Measurements from ENCODE around the gene PEPD. TPM values are rescaled to one million over a fixed set of nuclear protein-coding genes. Genes with fewer than 3 reads are reported as not detected.

PEPD gene
- total RNA-seq, 1 donor from 2014 or later = 27.3 TPM

DNA sequence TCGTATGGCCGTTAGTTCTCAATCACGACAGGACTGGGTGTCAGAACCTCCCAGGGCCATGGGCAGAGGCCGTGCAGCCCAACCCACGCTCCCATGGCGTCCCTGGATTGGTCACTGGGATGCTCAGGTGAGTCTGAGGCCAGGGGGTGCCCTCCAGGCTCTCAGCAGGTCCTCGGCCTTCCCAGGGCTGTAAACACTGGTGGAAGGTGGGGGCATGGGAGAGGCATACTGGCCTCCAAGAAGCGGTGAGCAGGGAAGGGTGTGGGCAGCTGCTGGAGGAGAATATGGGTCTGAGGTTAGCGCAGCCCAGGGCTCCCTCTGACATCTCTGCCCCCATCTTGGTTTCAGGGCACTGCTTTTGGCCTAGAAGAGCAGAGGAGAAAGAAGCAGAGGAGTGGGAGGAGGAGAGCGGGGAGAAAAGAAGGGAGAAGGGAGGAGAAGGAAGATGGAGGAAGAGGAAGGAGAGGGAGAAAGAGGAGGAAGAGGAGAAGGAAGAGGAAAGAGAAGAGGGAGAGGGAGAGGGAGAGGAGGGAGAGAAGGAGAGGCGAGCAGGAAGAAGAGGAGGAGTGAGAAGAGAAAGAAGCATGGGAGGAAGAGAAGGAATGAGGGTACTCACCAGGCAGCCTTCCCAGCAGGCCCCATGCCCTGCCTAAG lies 85.8 kb downstream of the PEPD start:
- ATAC-seq (no peak), DNase-seq (no peak)
- intact Hi-C loops (cut with micrococcal nuclease) = no loop called here

DNA sequence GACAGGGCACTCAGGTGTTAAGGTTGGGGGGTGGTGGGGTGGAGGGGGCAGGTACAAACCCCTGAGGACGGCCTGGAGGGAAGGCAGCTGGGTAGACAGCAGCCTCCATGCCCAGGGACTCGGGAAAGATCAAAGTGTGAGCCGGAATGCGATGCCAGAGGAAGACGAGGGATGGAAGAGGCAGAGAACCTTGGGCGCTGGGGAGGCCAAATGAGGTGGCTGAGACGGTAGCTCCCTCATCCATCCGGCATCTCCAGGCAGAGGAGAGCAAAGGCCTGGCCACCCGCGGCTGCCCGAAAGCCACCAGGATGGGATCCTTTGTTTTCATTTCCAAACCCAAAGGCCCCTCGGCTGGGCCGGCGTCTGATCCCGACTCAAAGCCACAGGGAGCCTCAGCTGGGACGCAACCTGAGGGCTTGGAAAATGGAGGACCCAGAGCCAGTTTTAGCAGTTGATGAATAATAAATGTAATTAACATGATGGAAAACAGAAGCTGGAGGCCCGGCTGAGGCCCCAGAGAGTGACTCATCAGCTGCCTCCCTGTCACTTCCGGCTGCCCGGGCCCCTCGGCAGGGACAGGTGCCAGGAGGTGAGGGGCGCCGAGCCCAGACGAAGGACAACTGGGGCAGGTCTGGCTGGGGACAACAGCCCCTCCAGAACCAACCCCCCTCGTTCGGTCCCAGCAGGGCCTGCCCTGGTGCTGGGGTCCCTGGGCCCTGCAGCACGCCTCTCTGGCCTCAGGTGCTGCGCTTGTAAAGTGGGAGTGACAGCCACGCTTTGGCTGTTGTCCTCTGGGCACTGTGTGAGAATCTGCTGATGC lies 86.5 kb downstream of the PEPD start:
- ATAC-seq (no peak), DNase-seq (no peak)
- intact Hi-C loops (cut with micrococcal nuclease) = loop anchor here (5.0 kb wide), 1 partner anchor 332 kb away; no protein-coding TSS in a partner anchor

DNA sequence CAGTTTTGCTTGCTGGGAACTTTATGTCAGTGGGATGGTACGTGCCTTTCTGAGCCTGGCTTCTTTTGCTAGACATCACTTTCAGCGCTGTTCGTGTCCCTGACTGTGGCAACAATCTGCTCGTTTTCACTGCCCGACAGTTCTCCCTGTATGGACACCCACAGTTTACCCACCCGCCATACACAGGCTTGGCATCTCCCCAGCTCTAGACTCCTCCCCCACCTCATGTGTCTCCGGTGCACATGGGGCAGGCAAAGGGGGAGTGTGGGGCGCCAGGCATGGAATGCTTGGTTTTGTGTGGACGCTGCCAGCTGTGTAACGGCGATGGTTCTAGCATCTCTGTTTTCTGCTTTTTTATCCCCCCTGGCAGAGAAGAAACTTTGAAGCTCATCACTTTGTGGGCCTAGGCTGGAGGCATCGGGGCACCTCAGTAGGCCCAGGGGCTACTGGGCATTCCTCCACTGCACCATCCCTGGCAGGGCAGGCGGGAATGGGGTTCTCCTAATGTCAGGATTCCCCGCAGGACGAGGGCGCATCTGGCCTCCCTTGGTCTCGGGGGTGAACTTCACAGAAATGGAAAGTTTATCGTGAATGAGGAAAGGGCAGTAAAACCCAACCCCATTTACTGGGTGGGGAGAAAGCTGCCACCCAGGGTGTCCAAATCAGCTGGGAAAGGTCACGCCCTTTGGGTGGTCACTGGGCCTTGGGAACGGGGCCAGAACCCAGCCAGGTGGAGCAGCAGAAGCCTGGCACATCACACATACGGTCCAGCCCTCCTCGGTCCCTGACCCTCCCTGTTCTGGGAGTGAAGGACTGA lies 87.3 kb downstream of the PEPD start:
- peak; percentile 9 for DNase-seq
- ATAC-seq = no peak
- intact Hi-C loops (cut with micrococcal nuclease) = loop anchor here (5.0 kb wide), 1 partner anchor 333 kb away; no protein-coding TSS in a partner anchor

- DNase-seq (no peak), ATAC-seq (no peak)
- intact Hi-C loops (cut with micrococcal nuclease) = loop anchor here (5.0 kb wide), 1 partner anchor 335 kb away; no protein-coding TSS in a partner anchor
Measured at GRCh38 chr19:33432446-33433170, 89.0 kb downstream of the PEPD start.

GRCh38 chr19:33432015-33432414 lies 89.6 kb downstream of the PEPD start:
- DNase-seq (no peak), ATAC-seq (no peak)
- intact Hi-C loops (cut with micrococcal nuclease) = loop anchor here (5.0 kb wide), 1 partner anchor 335 kb away; no protein-coding TSS in a partner anchor

GRCh38 chr19:33430674-33431277 lies 90.8 kb downstream of the PEPD start:
- DNase-seq = peak; percentile 81
- ATAC-seq = peak; percentile 85
- intact Hi-C loops (cut with micrococcal nuclease) = loop anchor here (5.0 kb wide), 1 partner anchor 337 kb away; no protein-coding TSS in a partner anchor

GRCh38 chr19:33429891-33430673 lies 91.5 kb downstream of the PEPD start:
- intact Hi-C loops (cut with micrococcal nuclease) = loop anchor here (5.0 kb wide), 1 partner anchor 337 kb away; no protein-coding TSS in a partner anchor
- DNase-seq (peak; percentile 7), ATAC-seq (no peak)

- ATAC-seq = no peak
- intact Hi-C loops (cut with micrococcal nuclease) = no loop called here
- DNase-seq = peak; percentile 2
Measured at GRCh38 chr19:33428627-33429125, 92.9 kb downstream of the PEPD start.

DNA sequence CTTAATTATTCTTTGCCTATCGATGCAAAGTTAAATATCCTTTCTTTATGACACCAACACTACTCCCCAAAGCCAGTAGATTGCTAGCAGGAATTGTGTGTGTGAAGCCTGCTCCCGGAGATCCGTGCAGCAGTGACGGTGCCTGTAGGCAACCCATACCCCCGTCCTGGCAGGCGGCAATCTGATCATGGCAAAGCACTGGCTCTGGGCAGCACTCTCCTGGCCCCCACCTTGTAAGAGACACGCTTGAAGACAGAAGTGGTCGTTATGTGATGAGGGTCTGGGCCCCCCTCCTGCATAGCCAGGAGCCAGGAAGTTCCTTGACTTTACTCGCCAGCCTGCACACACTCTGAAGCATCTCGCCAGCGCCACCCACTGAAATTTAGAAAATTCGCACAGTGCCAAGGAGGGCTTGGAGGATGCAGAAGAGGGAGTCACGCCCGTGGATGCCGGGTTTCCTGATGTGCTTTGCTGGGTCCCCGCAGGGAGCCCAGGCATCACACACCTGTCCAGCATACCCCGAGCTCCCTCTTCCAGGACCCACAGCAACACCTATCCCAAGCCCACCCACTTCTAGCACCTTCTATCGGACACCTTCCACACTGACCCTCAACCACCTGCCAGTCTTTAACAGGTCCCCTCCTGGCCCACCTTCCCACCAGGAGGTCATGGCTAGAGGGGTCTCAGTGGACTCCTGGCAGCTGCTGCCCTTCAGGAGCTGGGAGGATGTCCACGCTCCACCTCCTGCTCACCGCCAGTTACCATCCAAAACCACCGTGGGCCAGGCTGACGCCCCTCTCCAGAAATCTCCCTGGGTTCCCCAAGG lies 93.6 kb downstream of the PEPD start:
- ATAC-seq (no peak), DNase-seq (peak; percentile 15)
- intact Hi-C loops (cut with micrococcal nuclease) = no loop called here

- ATAC-seq (no peak), DNase-seq (peak; percentile 16)
- intact Hi-C loops (cut with micrococcal nuclease) = no loop called here
Measured at GRCh38 chr19:33426621-33427361, 94.8 kb downstream of the PEPD start.

- ATAC-seq = no peak
- DNase-seq = no peak
- intact Hi-C loops (cut with micrococcal nuclease) = no loop called here
Measured at GRCh38 chr19:33424181-33424580, 97.4 kb downstream of the PEPD start.

DNA sequence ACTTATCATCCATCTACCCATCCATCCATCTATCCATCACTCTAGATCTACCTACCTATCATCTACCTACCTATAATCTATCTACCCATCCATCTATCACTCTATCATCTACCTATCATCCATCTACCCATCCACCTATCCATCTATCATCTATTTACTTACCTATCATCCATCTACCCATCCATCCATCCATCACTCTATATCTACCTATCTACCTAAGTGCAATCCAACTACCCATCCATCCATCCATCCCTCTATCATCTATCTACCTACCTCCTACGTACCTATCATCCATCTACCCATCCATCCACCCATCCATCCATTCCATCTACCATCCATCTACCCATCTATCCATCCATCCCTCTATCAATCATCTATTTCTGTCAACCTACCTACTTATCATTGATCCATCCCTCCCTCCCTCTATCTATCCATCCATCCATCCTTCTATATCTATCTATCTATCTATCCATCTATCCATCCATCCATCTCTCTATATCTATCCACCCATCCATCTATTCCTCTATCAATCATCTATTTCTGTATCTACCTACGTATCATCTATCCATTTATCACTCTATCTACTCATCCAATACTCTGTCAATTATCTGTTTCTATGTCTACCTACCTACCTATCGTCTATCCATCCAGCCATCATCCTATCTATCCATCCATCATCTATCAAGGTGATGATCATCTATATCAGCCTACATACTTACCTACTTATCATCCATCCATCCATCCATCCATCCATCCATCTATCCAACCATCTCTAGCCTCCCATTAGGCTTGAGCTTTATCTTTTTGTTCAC lies 99.0 kb downstream of the PEPD start:
- intact Hi-C loops (cut with micrococcal nuclease) = no loop called here
- no peak for ATAC-seq
- DNase-seq = no peak

DNA sequence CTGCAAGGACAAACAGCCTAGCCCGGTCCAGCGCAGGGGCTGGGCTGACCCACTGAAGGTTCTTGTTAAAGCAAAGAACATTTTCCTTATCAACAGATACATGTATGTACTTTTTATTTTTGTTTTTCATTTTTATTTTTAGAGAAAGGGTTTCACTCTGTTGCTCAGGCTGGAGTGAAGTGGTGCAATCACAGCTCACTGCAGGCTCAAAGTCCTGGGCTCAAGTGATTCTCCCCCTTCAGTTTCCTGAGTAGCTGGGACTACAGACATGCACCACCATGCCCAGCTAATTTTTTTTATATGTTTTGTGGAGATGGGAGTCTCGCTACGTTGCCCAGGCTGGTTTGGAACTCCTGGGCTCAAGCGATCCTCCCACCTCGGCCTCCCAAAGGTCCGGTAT lies 100.2 kb downstream of the PEPD start:
- no peak for ATAC-seq
- intact Hi-C loops (cut with micrococcal nuclease) = no loop called here
- DNase-seq = no peak

GRCh38 chr19:33420821-33421220 lies 100.8 kb downstream of the PEPD start:
- ATAC-seq = no peak
- intact Hi-C loops (cut with micrococcal nuclease) = no loop called here
- DNase-seq = no peak

- ATAC-seq = no peak
- intact Hi-C loops (cut with micrococcal nuclease) = loop anchor here (5.0 kb wide), 1 partner anchor 353 kb away; no protein-coding TSS in a partner anchor
- no peak for DNase-seq
Measured at GRCh38 chr19:33419788-33420130, 101.8 kb downstream of the PEPD start.
